Peyer's patch (tissue), 4 donors: ENCODE results near the gene RARB. TPM values are rescaled to one million over a fixed set of nuclear protein-coding genes. Genes with fewer than 3 reads are reported as not detected.

ENCODE experiments used
- DNase-seq, 3 donors: peaks; one replicate each; pipeline ENCODE4 v3.0.0-alpha.2; 2017 to 2019
- H3K27ac ChIP-seq, 4 donors: fragments of 200-600 bp; sonication (generic); one replicate each; pipeline ENCODE4 v1.5.1; 2016 to 2019
- H3K27me3 ChIP-seq, 2 donors: fragments of 200-600 bp; sonication (generic); one replicate each; pipeline ENCODE4 v1.5.1; 2019
- H3K36me3 ChIP-seq, 3 donors: fragments of 200-600 bp; sonication (generic); one replicate each; pipeline ENCODE4 v1.5.1; 2016 to 2019
- H3K4me1 ChIP-seq, 4 donors: fragments of 200-600 bp; sonication (generic); one replicate each; pipeline ENCODE4 v1.5.1; 2016 to 2019
- H3K4me3 ChIP-seq, 4 donors: fragments of 200-600 bp; sonication (generic); 1 replicate in 3 of 4; 2 replicates in 1 of 4; pipeline ENCODE4 v1.5.1; 2016 to 2019; ENCODE audit warnings: mild to moderate bottlenecking in 1 of 4
- H3K9me3 ChIP-seq, 4 donors: fragments of 200-600 bp; sonication (generic); one replicate each; pipeline ENCODE4 v1.5.1; 2016 to 2019; ENCODE audit warnings: mild to moderate bottlenecking in 1 of 4
- CTCF ChIP-seq, 6 experiments: fragments of 450-650 bp in 4 of 6; fragments of 200-600 bp in 2 of 6; sonication (generic) in 1 of 6; IDR thresholded peaks; one replicate each; pipeline ENCODE4 v1.5.1; 2017 to 2019; ENCODE audit warnings: antibody characterized with exemption in 6 of 6, mild to moderate bottlenecking in 3 of 6, moderate library complexity in 1 of 6
- POLR2A ChIP-seq, 2 donors: fragments of 450-650 bp; IDR thresholded peaks; one replicate each; pipeline ENCODE4 v1.5.1; 2017; ENCODE audit warnings: antibody characterized with exemption in 2 of 2, mild to moderate bottlenecking in 2 of 2, moderate library complexity in 2 of 2
- total RNA-seq, 4 donors: library from RNA; depleted of rRNA; stranded (reverse); fragments of >200 nt; gene quantifications; one replicate each; pipeline ENCODE4 v1.1.0, GENCODE V29; 2016

Gene RARB
- total RNA-seq, 4 donors from 2014 or later, result 0.53 to 4.1 (median 2.9) TPM

GRCh38 chr3:25567388-25567787, 139.3 kb downstream of the RARB start:
- TF ChIP-seq CTCF (IDR thresholded peaks at IDR 0.05) (no peak), POLR2A (IDR thresholded peaks at IDR 0.05) (no peak)
- Histone ChIP-seq H3K4me1 (no peaks in the 10 kb centered on the region), H3K9me3 (no peaks in the 10 kb centered on the region), H3K36me3 (no peaks in the 10 kb centered on the region), H3K27ac (no peak overlapping the region), H3K4me3 (no peak overlapping the region), H3K27me3 (no peaks in the 10 kb centered on the region)
- DNase-seq, result no peak

GRCh38 chr3:25567806-25568524, 139.9 kb downstream of the RARB start:
- TF ChIP-seq CTCF (IDR thresholded peaks at IDR 0.05), result no peak
- TF ChIP-seq POLR2A (IDR thresholded peaks at IDR 0.05), result no peak
- Histone ChIP-seq H3K27ac (no peak overlapping the region), H3K4me1 (peaks cover 0 to under 1% (median 0%) of the 10 kb centered on the region in 4 donors), H3K4me3 (no peak overlapping the region), H3K9me3 (no peaks in the 10 kb centered on the region), H3K36me3 (no peaks in the 10 kb centered on the region), H3K27me3 (no peaks in the 10 kb centered on the region)
- no peak for DNase-seq

- Histone ChIP-seq H3K36me3 (no peaks in the 10 kb centered on the region), H3K4me1 (peaks cover 0 to 6% (median 0%) of the 10 kb centered on the region in 4 donors), H3K27ac (no peak overlapping the region), H3K9me3 (no peaks in the 10 kb centered on the region), H3K4me3 (no peak overlapping the region), H3K27me3 (no peaks in the 10 kb centered on the region)
- TF ChIP-seq CTCF (IDR thresholded peaks at IDR 0.05) (no peak), POLR2A (IDR thresholded peaks at IDR 0.05) (no peak)
- DNase-seq, result no peak
Measured at GRCh38 chr3:25568525-25569078, 140.5 kb downstream of the RARB start.

- no peak for DNase-seq
- TF ChIP-seq POLR2A (IDR thresholded peaks at IDR 0.05) (no peak), CTCF (IDR thresholded peaks at IDR 0.05) (no peak)
- no peaks in the 10 kb centered on the region for H3K36me3 ChIP-seq
- no peak overlapping the region for H3K4me3 ChIP-seq
- no peak overlapping the region for H3K27ac ChIP-seq
- H3K9me3 ChIP-seq, result no peaks in the 10 kb centered on the region
- H3K27me3 ChIP-seq, result no peaks in the 10 kb centered on the region
- peaks cover 0 to 6% (median 0%) of the 10 kb centered on the region in 4 donors for H3K4me1 ChIP-seq
Measured at GRCh38 chr3:25571285-25571684, 143.2 kb downstream of the RARB start.

GRCh38 chr3:25572336-25572735, 144.3 kb downstream of the RARB start:
- H3K27me3 ChIP-seq, result no peaks in the 10 kb centered on the region
- H3K27ac ChIP-seq, result no peak overlapping the region
- no peak for TF ChIP-seq CTCF (IDR thresholded peaks at IDR 0.05)
- TF ChIP-seq POLR2A (IDR thresholded peaks at IDR 0.05), result no peak
- no peak overlapping the region for H3K4me3 ChIP-seq
- DNase-seq, result no peak
- peaks cover 0 to 6% (median 0%) of the 10 kb centered on the region in 4 donors for H3K4me1 ChIP-seq
- H3K36me3 ChIP-seq, result no peaks in the 10 kb centered on the region
- no peaks in the 10 kb centered on the region for H3K9me3 ChIP-seq
